WTC11 (cell line): ENCODE measurements around the gene PAK5. TPM values are rescaled to one million over a fixed set of nuclear protein-coding genes. Genes with fewer than 3 reads are reported as not detected.

Experiments used
- ATAC-seq: fragments of 200-7000 bp; cut with Tn5 transposase; 2 replicates; pipeline ENCODE4 v1.10.0; 2021; ENCODE audit warnings: mild to moderate bottlenecking, moderate library complexity
- CTCF ChIA-PET: fragments of 300-600 bp; sonication (Branson Sonifier 250); formaldehyde crosslinking; loops from one replicate; lab custom pipeline; 2021; ENCODE audit warnings: antibody characterized with exemption; lab: Charles Lee
- POLR2A ChIA-PET: fragments of 350-600 bp; sonication (Branson Sonifier 250); formaldehyde crosslinking; loops from one replicate; lab custom pipeline; 2021; ENCODE audit warnings: antibody characterized with exemption; lab: Charles Lee
- DNase-seq: peaks from one replicate; pipeline ENCODE4 v3.0.0; 2021; ENCODE audit warnings: low spot score
- H3K27ac Mint-ChIP-seq: 2 replicates; pipeline ENCODE4 v1.8.0; 2021; ENCODE audit warnings: mixed read lengths
- H3K27me3 Mint-ChIP-seq: 2 replicates; pipeline ENCODE4 v1.8.0; 2021; ENCODE audit warnings: low read depth, mild to moderate bottlenecking, moderate library complexity, mixed read lengths
- H3K36me3 Mint-ChIP-seq: 2 replicates; pipeline ENCODE4 v1.8.0; 2021; ENCODE audit warnings: mixed read lengths
- H3K4me1 Mint-ChIP-seq: 2 replicates; pipeline ENCODE4 v1.8.0; 2022; ENCODE audit warnings: mixed read lengths
- H3K4me3 Mint-ChIP-seq: 2 replicates; pipeline ENCODE4 v1.8.0; 2021; ENCODE audit warnings: mild to moderate bottlenecking, moderate library complexity, mixed read lengths
- H3K9me3 Mint-ChIP-seq: 2 replicates; pipeline ENCODE4 v1.8.0; 2021; ENCODE audit warnings: mixed read lengths
- AFF4 ChIP-seq: sonication (generic); formaldehyde crosslinking; IDR thresholded peaks from 2 replicates; pipeline ENCODE4 v1.8.1; 2023; ENCODE audit warnings: mild to moderate bottlenecking, missing genetic modification reagents, borderline replicate concordance
- ATF6 ChIP-seq: sonication (generic); formaldehyde crosslinking; IDR thresholded peaks from 2 replicates; pipeline ENCODE4 v1.8.1; 2023; ENCODE audit warnings: mild to moderate bottlenecking, missing genetic modification reagents
- CBFB ChIP-seq: sonication (generic); formaldehyde crosslinking; IDR thresholded peaks from 2 replicates; pipeline ENCODE4 v1.8.1; 2022; ENCODE audit warnings: mild to moderate bottlenecking, low read depth, missing genetic modification reagents
- CREM ChIP-seq: sonication (generic); formaldehyde crosslinking; IDR thresholded peaks from 2 replicates; pipeline ENCODE4 v1.8.1; 2022; ENCODE audit warnings: mild to moderate bottlenecking, missing genetic modification reagents, moderate library complexity
- EMX1 ChIP-seq: fragments of 250-450 bp; sonication (Bioruptor Pico); IDR thresholded peaks from 2 replicates; pipeline ENCODE4 v1.8.0; 2021; ENCODE audit warnings: mild to moderate bottlenecking
- FOXJ3 ChIP-seq: sonication (generic); formaldehyde crosslinking; IDR thresholded peaks from 2 replicates; pipeline ENCODE4 v1.9.0; 2021; ENCODE audit warnings: missing genetic modification reagents, mild to moderate bottlenecking, borderline replicate concordance
- FOXK1 ChIP-seq: sonication (generic); formaldehyde crosslinking; IDR thresholded peaks from 2 replicates; pipeline ENCODE4 v1.8.0; 2022; ENCODE audit warnings: mild to moderate bottlenecking, moderate library complexity, missing genetic modification reagents
- FOXP1 ChIP-seq: sonication (generic); formaldehyde crosslinking; IDR thresholded peaks from 2 replicates; pipeline ENCODE4 v1.8.0; 2022; ENCODE audit warnings: missing genetic modification reagents, mild to moderate bottlenecking, moderate library complexity, borderline replicate concordance
- MAX ChIP-seq: sonication (generic); formaldehyde crosslinking; IDR thresholded peaks from 2 replicates; pipeline ENCODE4 v1.8.0; 2022; ENCODE audit warnings: mild to moderate bottlenecking, missing genetic modification reagents
- RORB ChIP-seq: fragments of 250-450 bp; sonication (Bioruptor Pico); IDR thresholded peaks from 2 replicates; pipeline ENCODE4 v1.9.0; 2021; ENCODE audit warnings: mild to moderate bottlenecking
- STAT6 ChIP-seq: sonication (generic); formaldehyde crosslinking; conservative IDR thresholded peaks from 2 replicates; pipeline ENCODE4 v1.8.1; 2023; ENCODE audit warnings: mild to moderate bottlenecking, low read depth, missing genetic modification reagents, moderate library complexity
- ZMAT4 ChIP-seq: fragments of 250-450 bp; sonication (Bioruptor Pico); IDR thresholded peaks from 2 replicates; pipeline ENCODE4 v1.9.0; 2021; ENCODE audit warnings: mild to moderate bottlenecking
- ZNF232 ChIP-seq: sonication (generic); formaldehyde crosslinking; IDR thresholded peaks from 2 replicates; pipeline ENCODE4 v1.8.0; 2022; ENCODE audit warnings: mild to moderate bottlenecking, missing genetic modification reagents
- ZNF263 ChIP-seq: sonication (generic); formaldehyde crosslinking; IDR thresholded peaks from 2 replicates; pipeline ENCODE4 v1.8.1; 2022; ENCODE audit warnings: low read depth, mild to moderate bottlenecking, moderate library complexity, missing genetic modification reagents
- ZNF281 ChIP-seq: sonication (generic); formaldehyde crosslinking; IDR thresholded peaks from 2 replicates; pipeline ENCODE4 v1.8.0; 2023; ENCODE audit warnings: mild to moderate bottlenecking, missing genetic modification reagents
- total RNA-seq: library from RNA; stranded (reverse); gene quantifications from 3 replicates; pipeline ENCODE4 v1.2.3, GENCODE V29; 2021
- TF ChIP-seq, protein P1 (sequence below): fragments of 250-450 bp; sonication (Bioruptor Pico); IDR thresholded peaks from 2 replicates; pipeline ENCODE4 v1.8.0; 2021; ENCODE audit warnings: mild to moderate bottlenecking
- TF ChIP-seq, protein P2 (sequence below): sonication (generic); formaldehyde crosslinking; IDR thresholded peaks from 2 replicates; pipeline ENCODE4 v1.8.0; 2022; ENCODE audit warnings: mild to moderate bottlenecking, missing genetic modification reagents
- TF ChIP-seq, protein P3 (sequence below): sonication (generic); formaldehyde crosslinking; conservative IDR thresholded peaks from 2 replicates; pipeline ENCODE4 v1.8.1; 2022; ENCODE audit warnings: mild to moderate bottlenecking, missing genetic modification reagents

Gene PAK5
- total RNA-seq, 1 experiment from 2014 or later, result 0.31 TPM

- CTCF ChIA-PET, result no interaction called here
- no peaks in the 10 kb centered on the region; the same call in 1 of the 2 replicates for H3K36me3 Mint-ChIP-seq
- DNase-seq (no peak), ATAC-seq (no peak)
- peaks cover 39% of the 10 kb centered on the region for H3K4me1 Mint-ChIP-seq
- no peak overlapping the region for H3K4me3 Mint-ChIP-seq
- TF ChIP-seq ZMAT4 (CRISPR knock-in tag) (no peak), CREM (CRISPR knock-in tag) (no peak), STAT6 (CRISPR knock-in tag) (no peak), FOXP1 (CRISPR knock-in tag) (no peak), EMX1 (CRISPR knock-in tag) (no peak), ZNF263 (no peak), ZNF232 (CRISPR knock-in tag) (no peak), ATF6 (CRISPR knock-in tag) (no peak), MAX (CRISPR knock-in tag) (no peak), ZNF281 (CRISPR knock-in tag) (no peak), FOXK1 (no peak), CBFB (no peak), AFF4 (CRISPR knock-in tag) (no peak), RORB (no peak), FOXJ3 (CRISPR knock-in tag) (no peak)
- TF ChIP-seq, protein P1, sequence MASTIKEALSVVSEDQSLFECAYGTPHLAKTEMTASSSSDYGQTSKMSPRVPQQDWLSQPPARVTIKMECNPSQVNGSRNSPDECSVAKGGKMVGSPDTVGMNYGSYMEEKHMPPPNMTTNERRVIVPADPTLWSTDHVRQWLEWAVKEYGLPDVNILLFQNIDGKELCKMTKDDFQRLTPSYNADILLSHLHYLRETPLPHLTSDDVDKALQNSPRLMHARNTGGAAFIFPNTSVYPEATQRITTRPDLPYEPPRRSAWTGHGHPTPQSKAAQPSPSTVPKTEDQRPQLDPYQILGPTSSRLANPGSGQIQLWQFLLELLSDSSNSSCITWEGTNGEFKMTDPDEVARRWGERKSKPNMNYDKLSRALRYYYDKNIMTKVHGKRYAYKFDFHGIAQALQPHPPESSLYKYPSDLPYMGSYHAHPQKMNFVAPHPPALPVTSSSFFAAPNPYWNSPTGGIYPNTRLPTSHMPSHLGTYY (CRISPR knock-in tag), result no peak
- TF ChIP-seq, protein P2, sequence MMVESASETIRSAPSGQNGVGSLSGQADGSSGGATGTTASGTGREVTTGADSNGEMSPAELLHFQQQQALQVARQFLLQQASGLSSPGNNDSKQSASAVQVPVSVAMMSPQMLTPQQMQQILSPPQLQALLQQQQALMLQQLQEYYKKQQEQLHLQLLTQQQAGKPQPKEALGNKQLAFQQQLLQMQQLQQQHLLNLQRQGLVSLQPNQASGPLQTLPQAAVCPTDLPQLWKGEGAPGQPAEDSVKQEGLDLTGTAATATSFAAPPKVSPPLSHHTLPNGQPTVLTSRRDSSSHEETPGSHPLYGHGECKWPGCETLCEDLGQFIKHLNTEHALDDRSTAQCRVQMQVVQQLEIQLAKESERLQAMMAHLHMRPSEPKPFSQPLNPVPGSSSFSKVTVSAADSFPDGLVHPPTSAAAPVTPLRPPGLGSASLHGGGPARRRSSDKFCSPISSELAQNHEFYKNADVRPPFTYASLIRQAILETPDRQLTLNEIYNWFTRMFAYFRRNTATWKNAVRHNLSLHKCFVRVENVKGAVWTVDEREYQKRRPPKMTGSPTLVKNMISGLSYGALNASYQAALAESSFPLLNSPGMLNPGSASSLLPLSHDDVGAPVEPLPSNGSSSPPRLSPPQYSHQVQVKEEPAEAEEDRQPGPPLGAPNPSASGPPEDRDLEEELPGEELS (CRISPR knock-in tag), result no peak
- TF ChIP-seq, protein P3, sequence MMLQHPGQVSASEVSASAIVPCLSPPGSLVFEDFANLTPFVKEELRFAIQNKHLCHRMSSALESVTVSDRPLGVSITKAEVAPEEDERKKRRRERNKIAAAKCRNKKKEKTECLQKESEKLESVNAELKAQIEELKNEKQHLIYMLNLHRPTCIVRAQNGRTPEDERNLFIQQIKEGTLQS (CRISPR knock-in tag), result no peak
- H3K9me3 Mint-ChIP-seq, result no peaks in the 10 kb centered on the region
- H3K27ac Mint-ChIP-seq, result no peak overlapping the region
- peaks cover 39% of the 10 kb centered on the region for H3K27me3 Mint-ChIP-seq
- POLR2A ChIA-PET, result no interaction called here
Measured at GRCh38 chr20:9578594-9578993, 260.3 kb downstream of the PAK5 start.
